SK-N-SH treated with all-trans-retinoic acid at 6 μM for 48 hours (cell line): ENCODE data around the gene ULK4.

Source experiments
- ARNTL ChIP-seq: fragments of 450-650 bp; formaldehyde crosslinking; IDR thresholded peaks from 2 replicates; pipeline ENCODE4 v1.5.0; 2020; ENCODE audit warnings: low read depth, mild to moderate bottlenecking, moderate library complexity, borderline replicate concordance
- BACH2 ChIP-seq: fragments of 250-450 bp; sonication (Bioruptor Pico); IDR thresholded peaks from 2 replicates; pipeline ENCODE4 v1.9.0; 2021; ENCODE audit warnings: mild to moderate bottlenecking, borderline replicate concordance
- GLIS3 ChIP-seq: fragments of 250-450 bp; sonication (Bioruptor Pico); IDR thresholded peaks from 2 replicates; pipeline ENCODE4 v1.5.0; 2020; ENCODE audit warnings: mild to moderate bottlenecking, moderate library complexity
- OSR1 ChIP-seq: fragments of 250-450 bp; sonication (Bioruptor Pico); IDR thresholded peaks from 2 replicates; pipeline ENCODE4 v1.8.0; 2022; ENCODE audit warnings: moderate library complexity, mild to moderate bottlenecking, inconsistent platforms
- POU6F1 ChIP-seq: fragments of 250-450 bp; sonication (Bioruptor Pico); IDR thresholded peaks from 2 replicates; pipeline ENCODE4 v1.8.0; 2021; ENCODE audit warnings: low read depth, mild to moderate bottlenecking, moderate library complexity, borderline replicate concordance
- TCF4 ChIP-seq: fragments of 250-450 bp; sonication (Bioruptor Pico); IDR thresholded peaks from 2 replicates; pipeline ENCODE4 v1.8.0; 2021; ENCODE audit warnings: mild to moderate bottlenecking, moderate library complexity, borderline replicate concordance
- ZC3H10 ChIP-seq: fragments of 250-450 bp; sonication (Bioruptor Pico); IDR thresholded peaks from 2 replicates; pipeline ENCODE4 v1.5.1; 2021; ENCODE audit warnings: mild to moderate bottlenecking, moderate library complexity
- ZNF70 ChIP-seq: fragments of 450-650 bp; formaldehyde crosslinking; IDR thresholded peaks from 2 replicates; pipeline ENCODE4 v1.5.0; 2020; ENCODE audit warnings: mild to moderate bottlenecking, moderate library complexity
- ZNF8 ChIP-seq: fragments of 450-650 bp; formaldehyde crosslinking; IDR thresholded peaks from 2 replicates; pipeline ENCODE4 v1.5.0; 2020; ENCODE audit warnings: mild to moderate bottlenecking, moderate library complexity

- TF ChIP-seq TCF4 (CRISPR knock-in tag) (no peak), BACH2 (CRISPR knock-in tag) (no peak), GLIS3 (CRISPR knock-in tag) (no peak), ARNTL (CRISPR knock-in tag) (no peak), POU6F1 (CRISPR knock-in tag) (no peak), OSR1 (no peak), ZNF8 (CRISPR knock-in tag) (no peak), ZC3H10 (CRISPR knock-in tag) (no peak), ZNF70 (CRISPR knock-in tag) (no peak)
Measured at GRCh38 chr3:41630708-41631107, 331.2 kb downstream of the ULK4 start.
